Muscle layer of duodenum (tissue), 2 donors: ENCODE data around the gene SAXO2.
"Not testable (repeated sequence)": the region's sequence is repeated elsewhere in the genome, so short reads cannot be mapped to it uniquely, and the experiment has no call there.

Experiments used
- H3K27ac ChIP-seq: one replicate; pipeline ENCODE4 v1.7.0; 2013; ENCODE audit warnings: mild to moderate bottlenecking, low read length
- H3K27me3 ChIP-seq: one replicate; pipeline ENCODE4 v1.7.0; 2013; ENCODE audit warnings: low read depth, mild to moderate bottlenecking, control low read depth, low read length
- H3K36me3 ChIP-seq, 2 donors: one replicate each; pipeline ENCODE4 v1.7.0; 2013; ENCODE audit warnings: low read length in 2 of 2, control low read depth in 1 of 2, mild to moderate bottlenecking in 1 of 2; ENCODE audit not compliant: insufficient read depth in 2 of 2, control insufficient read depth in 1 of 2
- H3K4me1 ChIP-seq, 2 donors: one replicate each; pipeline ENCODE4 v1.7.0; 2013; ENCODE audit warnings: low read length in 2 of 2, mild to moderate bottlenecking in 2 of 2, control low read depth in 1 of 2, moderate library complexity in 1 of 2; ENCODE audit not compliant: insufficient read depth in 2 of 2, control insufficient read depth in 1 of 2
- H3K4me3 ChIP-seq, 2 donors: one replicate each; pipeline ENCODE4 v1.7.0; 2013; ENCODE audit warnings: low read length in 2 of 2, low read depth in 1 of 2, mild to moderate bottlenecking in 1 of 2
- H3K9me3 ChIP-seq, 2 donors: one replicate each; pipeline ENCODE4 v1.7.0; 2013; ENCODE audit warnings: low read length in 2 of 2, control low read depth in 1 of 2, mild to moderate bottlenecking in 1 of 2; ENCODE audit not compliant: control insufficient read depth in 1 of 2
- donor health status: healthy.

Gene SAXO2

GRCh38 chr15:82288202-82288601 is 25.6 kb downstream of the SAXO2 start:
- H3K36me3 ChIP-seq, H3K27ac ChIP-seq, H3K4me3 ChIP-seq, H3K4me1 ChIP-seq, H3K27me3 ChIP-seq, H3K9me3 ChIP-seq: not testable (repeated sequence)

- no peak overlapping the region for H3K4me3 ChIP-seq
- no peak overlapping the region for H3K27ac ChIP-seq
- no peaks in the 10 kb centered on the region for H3K27me3 ChIP-seq
- peaks cover 0 to 4% of the 10 kb centered on the region in 2 donors for H3K9me3 ChIP-seq
- no peaks in the 10 kb centered on the region for H3K36me3 ChIP-seq
- no peaks in the 10 kb centered on the region for H3K4me1 ChIP-seq
These were observed 29.7 kb downstream of the SAXO2 start for GRCh38 chr15:82292271-82292670.

DNA sequence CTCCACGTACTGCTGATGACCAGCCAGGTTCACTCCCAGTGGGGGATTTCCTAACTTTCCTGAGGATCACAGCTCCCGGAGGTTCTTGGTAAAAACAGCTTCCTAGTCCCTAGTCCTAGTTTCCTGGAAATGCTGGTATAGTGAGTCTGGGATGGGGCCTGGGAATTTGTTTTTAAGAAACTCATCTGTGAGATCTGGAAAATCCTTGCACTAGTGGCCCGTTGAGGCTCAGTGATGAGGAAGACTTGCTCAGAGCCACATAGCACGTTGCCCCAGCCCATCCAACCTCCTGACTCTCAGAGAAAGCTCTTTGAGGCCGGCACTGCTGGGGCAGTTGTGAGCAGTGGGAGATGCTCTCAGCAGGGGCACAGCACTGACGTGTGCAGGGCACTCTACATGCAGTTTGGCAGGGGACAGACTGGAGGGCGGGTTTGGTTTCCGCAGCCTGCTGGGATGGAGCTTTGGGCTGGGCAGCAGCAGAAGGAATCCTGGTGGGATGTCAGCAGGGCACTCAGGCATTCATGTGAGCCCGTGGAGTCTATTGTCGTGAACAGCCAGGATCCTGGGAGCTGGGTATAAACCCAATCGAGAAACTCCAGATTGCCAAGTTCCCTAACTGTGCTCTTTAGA is 31.6 kb downstream of the SAXO2 start:
- Histone ChIP-seq H3K36me3 (no peaks in the 10 kb centered on the region), H3K4me1 (no peaks in the 10 kb centered on the region), H3K9me3 (peaks cover 0 to 4% of the 10 kb centered on the region in 2 donors), H3K27me3 (no peaks in the 10 kb centered on the region), H3K4me3 (no peak overlapping the region), H3K27ac (no peak overlapping the region)

DNA sequence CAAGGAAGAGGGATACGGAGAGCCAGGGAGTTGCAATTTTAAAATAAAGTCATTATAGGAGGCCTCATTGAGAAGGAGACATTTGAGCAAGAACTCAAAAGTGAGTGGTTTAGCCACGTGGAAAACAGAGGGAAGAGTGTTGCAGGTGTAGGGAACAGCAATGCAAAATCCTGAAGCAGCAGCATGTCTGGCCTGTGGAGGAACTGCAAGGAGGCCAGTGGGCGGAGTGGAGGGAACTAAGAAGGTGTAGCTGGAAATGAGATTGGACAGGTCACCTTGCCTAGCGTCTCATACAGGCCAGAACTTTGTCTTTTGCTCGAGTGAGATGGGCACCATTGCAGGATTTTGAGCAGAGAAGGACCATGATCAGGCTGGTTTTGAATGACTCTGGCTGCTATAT is 34.9 kb downstream of the SAXO2 start:
- H3K36me3 ChIP-seq = no peaks in the 10 kb centered on the region
- no peaks in the 10 kb centered on the region for H3K4me1 ChIP-seq
- H3K27me3 ChIP-seq = no peaks in the 10 kb centered on the region
- H3K9me3 ChIP-seq = no peaks in the 10 kb centered on the region
- no peak overlapping the region for H3K4me3 ChIP-seq
- no peak overlapping the region for H3K27ac ChIP-seq

- no peaks in the 10 kb centered on the region for H3K36me3 ChIP-seq
- H3K9me3 ChIP-seq = no peaks in the 10 kb centered on the region
- no peak overlapping the region for H3K27ac ChIP-seq
- no peaks in the 10 kb centered on the region for H3K27me3 ChIP-seq
- H3K4me3 ChIP-seq = no peak overlapping the region
- no peaks in the 10 kb centered on the region for H3K4me1 ChIP-seq
These were observed 35.4 kb downstream of the SAXO2 start for GRCh38 chr15:82298032-82298431.

DNA sequence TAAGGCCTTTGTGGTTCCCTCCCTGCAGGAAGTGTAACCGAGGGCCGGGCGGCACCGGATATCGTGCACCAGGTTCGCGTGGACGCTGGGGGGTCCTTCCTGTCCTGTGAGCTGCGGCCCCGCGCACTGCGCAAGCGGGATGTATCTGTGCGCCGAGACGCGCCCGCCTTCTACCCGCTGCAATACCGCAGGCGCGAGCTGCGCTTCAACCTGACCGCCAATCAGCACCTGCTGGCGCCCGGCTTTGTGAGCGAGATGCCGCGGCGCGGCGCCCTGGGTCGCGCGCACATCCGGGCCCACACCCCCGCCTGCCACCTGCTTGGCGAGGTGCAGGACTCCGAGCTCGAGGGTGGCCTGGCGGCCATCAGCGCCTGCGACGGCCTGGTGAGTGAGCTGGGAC is 35.9 kb downstream of the SAXO2 start:
- Histone ChIP-seq H3K4me3 (no peak overlapping the region), H3K27me3 (no peaks in the 10 kb centered on the region), H3K4me1 (no peaks in the 10 kb centered on the region), H3K9me3 (no peaks in the 10 kb centered on the region), H3K36me3 (no peaks in the 10 kb centered on the region), H3K27ac (no peak overlapping the region)

GRCh38 chr15:82299511-82299914 is 36.9 kb downstream of the SAXO2 start:
- H3K4me1 ChIP-seq, H3K4me3 ChIP-seq, H3K27ac ChIP-seq, H3K27me3 ChIP-seq, H3K36me3 ChIP-seq, H3K9me3 ChIP-seq: not testable (repeated sequence)

DNA sequence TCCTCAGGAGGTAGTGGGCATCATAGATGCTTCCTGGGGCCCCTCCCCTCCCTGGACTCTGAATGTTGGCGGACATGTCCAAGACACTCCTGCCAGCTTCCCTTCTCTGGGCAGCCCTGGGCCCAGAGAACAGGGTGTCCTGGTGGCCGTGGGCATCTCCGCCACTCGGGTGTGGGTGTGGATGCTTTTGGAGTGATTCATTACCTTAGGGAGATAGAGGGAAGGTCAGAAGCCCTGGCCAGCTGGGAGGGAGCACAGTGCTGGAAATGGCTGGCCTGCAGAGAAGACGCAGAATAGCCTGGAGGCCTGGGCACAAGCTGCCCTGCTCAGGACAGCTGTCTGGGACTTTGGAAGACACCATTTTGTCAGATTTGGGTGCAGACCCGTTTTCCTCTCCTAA is 37.7 kb downstream of the SAXO2 start:
- not testable (repeated sequence) for H3K27ac ChIP-seq, H3K9me3 ChIP-seq, H3K4me3 ChIP-seq, H3K4me1 ChIP-seq, H3K27me3 ChIP-seq, H3K36me3 ChIP-seq

DNA sequence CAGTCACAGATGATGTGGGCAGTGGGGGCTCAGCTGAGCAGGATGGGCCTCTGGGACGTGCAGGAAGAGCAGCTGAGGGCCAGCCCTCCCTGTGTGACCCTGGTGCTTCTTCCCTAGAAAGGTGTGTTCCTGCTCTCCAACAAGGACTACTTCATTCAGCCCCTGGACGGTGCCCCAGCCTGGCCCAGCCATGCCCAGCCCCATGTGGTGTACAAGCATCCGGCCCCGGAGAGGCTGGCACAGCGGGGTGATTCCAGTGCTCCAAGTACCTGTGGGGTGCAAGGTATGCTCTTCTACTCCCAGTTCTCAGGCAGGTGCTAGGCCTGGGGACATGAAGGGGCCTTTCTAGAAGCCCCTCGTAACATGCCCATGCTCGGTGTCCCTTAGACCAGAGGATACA is 38.3 kb downstream of the SAXO2 start:
- no peaks in the 10 kb centered on the region for H3K9me3 ChIP-seq
- no peaks in the 10 kb centered on the region for H3K36me3 ChIP-seq
- no peaks in the 10 kb centered on the region for H3K27me3 ChIP-seq
- H3K4me3 ChIP-seq = no peak overlapping the region
- H3K4me1 ChIP-seq = no peaks in the 10 kb centered on the region
- no peak overlapping the region for H3K27ac ChIP-seq

DNA sequence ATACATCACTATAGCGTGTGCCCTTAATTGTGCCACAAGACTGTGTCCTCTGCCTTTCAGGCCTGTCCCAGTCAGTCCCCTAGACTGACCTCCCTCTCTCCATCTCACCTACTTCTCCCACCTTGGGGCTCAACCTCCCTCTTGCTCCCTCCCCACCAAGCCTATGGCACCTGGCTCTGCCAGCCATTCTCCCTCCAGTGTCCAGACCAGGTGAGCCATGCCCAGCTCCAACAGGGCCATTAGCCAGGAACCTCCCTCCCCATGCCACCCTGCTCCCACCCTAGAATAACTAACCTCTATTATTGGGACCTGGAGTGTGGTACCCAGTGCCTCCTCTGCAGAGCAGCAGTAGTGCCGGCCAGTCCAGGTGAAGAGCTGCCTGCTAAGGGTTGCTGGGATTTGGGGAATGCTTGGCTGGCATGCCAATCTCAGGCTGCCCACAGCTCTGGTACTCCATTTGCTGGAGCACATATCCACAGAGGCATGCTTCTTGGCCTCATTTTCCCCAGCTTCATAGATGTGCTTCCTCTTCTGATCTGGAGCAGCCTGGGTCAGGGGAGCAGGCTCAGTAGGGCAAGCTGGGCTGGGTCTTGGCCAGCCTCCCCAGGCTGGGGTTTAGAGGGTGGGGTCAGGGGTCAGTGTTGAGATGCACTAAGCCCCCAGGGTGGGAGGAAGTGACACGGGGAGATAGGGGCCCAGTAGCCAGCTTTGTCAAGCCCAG is 38.8 kb downstream of the SAXO2 start:
- Histone ChIP-seq H3K27ac (no peak overlapping the region), H3K36me3 (no peaks in the 10 kb centered on the region), H3K27me3 (no peaks in the 10 kb centered on the region), H3K9me3 (no peaks in the 10 kb centered on the region), H3K4me3 (no peak overlapping the region), H3K4me1 (no peaks in the 10 kb centered on the region)

- no peaks in the 10 kb centered on the region for H3K4me1 ChIP-seq
- H3K9me3 ChIP-seq = no peaks in the 10 kb centered on the region
- H3K4me3 ChIP-seq = no peak overlapping the region
- H3K36me3 ChIP-seq = no peaks in the 10 kb centered on the region
- no peak overlapping the region for H3K27ac ChIP-seq
- no peaks in the 10 kb centered on the region for H3K27me3 ChIP-seq
These were observed 41.5 kb downstream of the SAXO2 start for GRCh38 chr15:82303956-82304777.
